Glomerular endothelial cell (primary cell): ENCODE measurements around the gene LINGO3. TPM values are rescaled to one million over a fixed set of nuclear protein-coding genes. Genes with fewer than 3 reads are reported as not detected.

Experiments used
- DNase-seq: peaks from one replicate; pipeline ENCODE4 v3.0.0-alpha.2; 2011; ENCODE audit warnings: low read depth, low spot score; ENCODE audit errors: extremely low read depth
- total RNA-seq: library from RNA; depleted of rRNA; stranded (reverse); fragments of >200 nt; gene quantifications from 2 replicates; pipeline ENCODE4 v1.2.3, GENCODE V29; 2015

LINGO3 gene
- total RNA-seq, 1 donor from 2014 or later = not detected

- no peak for DNase-seq
These were observed 20.6 kb upstream of the LINGO3 start, which contains the start of the genes LSM7 and SPPL2B for GRCh38 chr19:2328401-2329148. TSS of gene LSM7 (minus strand) at chr19:2328586. CDS start at chr19:2328566, 20 bp downstream. TSS of gene SPPL2B (plus strand) at chr19:2328684. CDS start at chr19:2328710, 26 bp downstream.

GRCh38 chr19:2327773-2328400 lies 19.9 kb upstream of the LINGO3 start:
- peak; percentile 48 for DNase-seq

GRCh38 chr19:2326699-2327360 lies 18.9 kb upstream of the LINGO3 start:
- DNase-seq = no peak

GRCh38 chr19:2325281-2326046 lies 17.5 kb upstream of the LINGO3 start:
- DNase-seq = no peak

- DNase-seq = no peak
These were observed 16.4 kb upstream of the LINGO3 start for GRCh38 chr19:2324220-2324948.

- no peak for DNase-seq
These were observed 15.8 kb upstream of the LINGO3 start for GRCh38 chr19:2323707-2324106.

- no peak for DNase-seq
These were observed 13.8 kb upstream of the LINGO3 start for GRCh38 chr19:2321565-2322283.

- DNase-seq = no peak
These were observed 13.0 kb upstream of the LINGO3 start for GRCh38 chr19:2320939-2321338.

- DNase-seq = no peak
These were observed 12.1 kb upstream of the LINGO3 start for GRCh38 chr19:2320049-2320448.

GRCh38 chr19:2319551-2319950 lies 11.6 kb upstream of the LINGO3 start:
- DNase-seq = no peak

GRCh38 chr19:2318923-2319322 lies 11.0 kb upstream of the LINGO3 start:
- DNase-seq = no peak

- no peak for DNase-seq
These were observed 9.8 kb upstream of the LINGO3 start for GRCh38 chr19:2317756-2318155.

GRCh38 chr19:2317300-2317699 lies 9.3 kb upstream of the LINGO3 start:
- no peak for DNase-seq

GRCh38 chr19:2315818-2316353 lies 7.9 kb upstream of the LINGO3 start:
- DNase-seq = no peak

- DNase-seq = no peak
These were observed 7.3 kb upstream of the LINGO3 start for GRCh38 chr19:2315121-2315817.

- no peak for DNase-seq
These were observed 5.0 kb upstream of the LINGO3 start for GRCh38 chr19:2312820-2313501.

GRCh38 chr19:2311093-2311492 lies 3.1 kb upstream of the LINGO3 start:
- no peak for DNase-seq

- no peak for DNase-seq
These were observed 1.9 kb upstream of the LINGO3 start for GRCh38 chr19:2309734-2310362.
